Activated T-helper 1 cell treated with anti-CD3 and anti-CD28 coated beads, Interleukin-12 subunit alpha, Interleukin-12 subunit beta, Interleukin-2, Interleukin-4 antibody, amounts not matched to agents 30 ng/mL and 10 ng/mL and 1 ng/mL, durations not matched to agents 14 hours and 24 hours and 36 hours (primary cell): ENCODE data around the gene SNX22. TPM values are rescaled to one million over a fixed set of nuclear protein-coding genes. Genes with fewer than 3 reads are reported as not detected.

Experiments
- DNase-seq: peaks from one replicate; pipeline ENCODE4 v3.0.0; 2021; ENCODE audit warnings: low spot score
- H3K27ac Mint-ChIP-seq: one replicate; pipeline ENCODE4 v1.8.0; 2021; ENCODE audit warnings: mild to moderate bottlenecking, mixed read lengths
- H3K27me3 Mint-ChIP-seq: one replicate; pipeline ENCODE4 v1.8.0; 2022; ENCODE audit warnings: mild to moderate bottlenecking, moderate library complexity, mixed read lengths; ENCODE audit not compliant: insufficient read depth
- H3K36me3 Mint-ChIP-seq: one replicate; pipeline ENCODE4 v1.8.0; 2021; ENCODE audit warnings: low read depth, mixed read lengths
- H3K4me1 Mint-ChIP-seq: one replicate; pipeline ENCODE4 v1.8.0; 2021; ENCODE audit warnings: low read depth, mixed read lengths
- H3K4me3 Mint-ChIP-seq: one replicate; pipeline ENCODE4 v1.8.0; 2021; ENCODE audit warnings: mild to moderate bottlenecking, moderate library complexity, mixed read lengths
- H3K9me3 Mint-ChIP-seq: one replicate; pipeline ENCODE4 v1.8.0; 2021; ENCODE audit warnings: mixed read lengths
- intact Hi-C: fragments of 100-400 bp; cut with micrococcal nuclease; formaldehyde crosslinking; loops from one replicate; pipeline ENCODE4 v1.15.1; 2024
- total RNA-seq: library from RNA; stranded (reverse); gene quantifications from 2 replicates; pipeline ENCODE4 v1.2.3, GENCODE V29; 2022

Gene SNX22
- total RNA-seq, 1 donor from 2014 or later, result 0.99 TPM

DNA sequence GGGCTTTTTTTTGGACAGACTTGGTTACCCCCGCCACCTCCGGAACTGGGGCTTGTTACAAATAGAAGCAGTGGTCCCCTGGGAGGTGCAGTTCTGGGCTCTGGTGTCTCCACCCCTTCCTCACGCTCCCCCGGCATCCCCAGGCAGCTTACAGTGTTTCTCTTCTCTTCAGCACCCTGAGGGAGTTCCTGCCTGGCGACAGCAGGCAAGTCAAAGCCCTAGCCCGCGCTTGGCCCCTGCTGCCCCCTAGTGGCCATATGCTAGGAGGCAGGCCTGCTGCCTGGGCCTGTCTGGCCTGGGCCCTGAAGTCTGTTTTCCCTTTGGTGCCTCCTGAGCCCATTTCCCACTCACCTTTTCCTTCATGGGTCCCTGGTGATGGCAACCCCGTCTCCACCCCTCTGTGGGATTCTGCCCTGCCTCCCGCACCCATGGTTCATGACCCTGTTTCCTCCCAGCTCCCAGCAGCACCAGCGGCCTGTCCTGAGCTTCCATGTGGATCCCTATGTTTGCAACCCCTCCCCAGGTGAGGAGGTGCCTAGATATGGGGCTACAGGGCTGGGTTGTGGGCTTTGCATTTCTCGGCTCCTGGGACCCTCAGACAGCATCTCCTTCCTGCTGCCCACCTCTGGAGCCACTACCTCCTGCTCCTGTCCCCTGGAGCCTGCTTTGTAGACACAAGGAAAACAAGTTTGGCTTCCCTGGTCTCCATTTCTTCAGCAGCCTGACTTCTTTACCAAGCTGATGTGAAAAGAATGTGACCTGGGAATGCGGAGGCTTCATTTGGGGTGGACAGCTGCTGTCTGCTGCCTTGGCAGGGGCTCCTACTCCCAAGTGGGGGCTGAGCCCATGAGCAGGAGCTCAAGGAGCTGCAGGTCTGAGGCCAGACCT lies 2.2 kb downstream of the SNX22 start:
- peak; percentile 87 for DNase-seq
- H3K36me3 Mint-ChIP-seq, result peaks cover 19% of the 10 kb centered on the region
- peak overlapping the region; percentile 80 for H3K4me3 Mint-ChIP-seq
- peaks cover 5% of the 10 kb centered on the region for H3K27me3 Mint-ChIP-seq
- peak overlapping the region; percentile 75 for H3K27ac Mint-ChIP-seq
- no peaks in the 10 kb centered on the region for H3K9me3 Mint-ChIP-seq
- H3K4me1 Mint-ChIP-seq, result peaks cover 25% of the 10 kb centered on the region
- intact Hi-C loops, result loop anchor here (1.0 to 10.0 kb wide), 5 partner anchors 9 to 689 kb away; partner anchors contain the start of gene HERC1

DNA sequence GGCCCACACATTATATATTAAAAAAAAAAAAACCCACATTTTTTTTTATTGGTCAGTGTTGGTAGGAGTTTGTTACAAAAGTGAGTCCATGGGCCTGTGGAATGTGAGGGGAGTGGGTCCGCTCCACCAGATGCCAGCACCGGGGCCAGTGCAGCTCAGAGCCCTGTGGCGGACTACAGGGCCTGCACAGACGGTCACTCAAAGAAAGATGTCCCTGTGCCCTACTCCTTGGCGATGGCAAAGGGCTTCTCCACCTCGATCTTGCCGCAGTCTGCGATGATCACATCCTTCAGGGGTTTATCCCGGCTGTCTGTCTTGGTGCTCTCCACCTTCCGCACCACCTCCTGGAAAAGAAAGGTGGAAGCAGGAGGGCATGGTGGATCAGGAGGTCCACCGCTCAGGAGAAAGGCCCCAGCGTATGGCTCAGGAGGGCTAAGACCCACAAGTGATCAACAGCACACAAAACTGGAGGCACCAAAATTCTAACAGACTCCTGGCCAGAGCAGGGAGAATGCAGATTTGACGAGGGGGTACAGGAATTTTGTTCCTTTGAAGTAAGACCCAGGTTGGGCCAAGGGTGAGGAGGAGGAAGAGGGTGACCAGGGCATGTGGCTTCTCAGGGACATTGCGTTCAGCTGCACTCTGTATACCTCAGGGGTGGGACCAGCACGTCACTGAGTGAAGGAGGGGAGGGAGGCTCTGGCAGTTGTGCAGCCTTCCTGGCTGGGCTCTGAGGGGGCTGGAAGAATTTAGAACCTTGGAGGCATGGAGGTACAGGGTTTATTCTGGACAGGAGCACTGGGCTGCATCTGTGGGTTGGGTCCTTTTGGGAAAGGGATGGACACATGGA lies 4.5 kb downstream of the SNX22 start:
- H3K27ac Mint-ChIP-seq, result no peak overlapping the region
- intact Hi-C loops, result loop anchor here (10.0 kb wide), 2 partner anchors 551 to 691 kb away; no protein-coding TSS in a partner anchor
- H3K36me3 Mint-ChIP-seq, result peaks cover 33% of the 10 kb centered on the region
- H3K9me3 Mint-ChIP-seq, result no peaks in the 10 kb centered on the region
- no peak for DNase-seq
- H3K4me1 Mint-ChIP-seq, result peaks cover 31% of the 10 kb centered on the region
- H3K4me3 Mint-ChIP-seq, result no peak overlapping the region
- H3K27me3 Mint-ChIP-seq, result peaks cover 3% of the 10 kb centered on the region

DNA sequence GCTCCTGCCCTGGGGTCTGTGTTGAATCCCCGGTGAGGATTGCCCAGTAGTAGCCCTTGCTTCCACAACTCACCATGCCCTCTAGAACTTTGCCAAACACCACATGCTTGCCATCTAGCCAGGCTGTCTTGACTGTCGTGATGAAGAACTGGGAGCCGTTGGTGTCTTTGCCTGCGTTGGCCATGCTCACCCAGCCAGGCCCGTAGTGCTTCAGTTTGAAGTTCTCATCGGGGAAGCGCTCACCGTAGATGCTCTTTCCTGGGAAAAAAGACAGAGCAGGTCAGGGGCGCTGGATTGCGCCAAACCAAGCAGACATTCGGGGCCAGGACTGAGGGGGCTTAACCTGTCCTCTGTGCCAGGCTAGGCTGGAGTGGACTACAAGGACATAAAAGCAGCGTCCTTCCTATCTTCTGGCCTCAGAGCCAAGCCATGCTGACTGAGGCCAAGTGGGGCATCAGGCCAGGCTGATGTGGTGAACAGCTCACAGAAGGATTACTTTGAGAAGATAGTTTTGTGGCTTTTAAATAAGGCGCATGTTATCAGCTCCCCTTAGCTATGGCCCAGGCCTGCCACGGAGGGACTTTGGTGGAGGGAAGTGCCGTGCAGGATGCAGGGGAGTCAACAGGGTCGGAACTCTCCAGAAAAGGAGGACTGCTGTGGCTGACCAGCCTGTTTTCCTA lies 5.3 kb downstream of the SNX22 start:
- DNase-seq, result no peak
- H3K4me3 Mint-ChIP-seq, result no peak overlapping the region
- intact Hi-C loops, result loop anchor here (10.0 kb wide), 2 partner anchors 552 to 692 kb away; no protein-coding TSS in a partner anchor
- H3K36me3 Mint-ChIP-seq, result peaks cover 35% of the 10 kb centered on the region
- peaks cover 33% of the 10 kb centered on the region for H3K4me1 Mint-ChIP-seq
- no peaks in the 10 kb centered on the region for H3K9me3 Mint-ChIP-seq
- peaks cover 3% of the 10 kb centered on the region for H3K27me3 Mint-ChIP-seq
- H3K27ac Mint-ChIP-seq, result no peak overlapping the region

- H3K27ac Mint-ChIP-seq, result no peak overlapping the region
- no peaks in the 10 kb centered on the region for H3K9me3 Mint-ChIP-seq
- DNase-seq, result no peak
- H3K4me1 Mint-ChIP-seq, result peaks cover 37% of the 10 kb centered on the region
- intact Hi-C loops, result loop anchor here (10.0 kb wide), 2 partner anchors 553 to 693 kb away; no protein-coding TSS in a partner anchor
- peaks cover 41% of the 10 kb centered on the region for H3K36me3 Mint-ChIP-seq
- no peak overlapping the region for H3K4me3 Mint-ChIP-seq
- H3K27me3 Mint-ChIP-seq, result peaks cover 3% of the 10 kb centered on the region
Measured at GRCh38 chr15:64157599-64158125, 6.1 kb downstream of the SNX22 start.

DNA sequence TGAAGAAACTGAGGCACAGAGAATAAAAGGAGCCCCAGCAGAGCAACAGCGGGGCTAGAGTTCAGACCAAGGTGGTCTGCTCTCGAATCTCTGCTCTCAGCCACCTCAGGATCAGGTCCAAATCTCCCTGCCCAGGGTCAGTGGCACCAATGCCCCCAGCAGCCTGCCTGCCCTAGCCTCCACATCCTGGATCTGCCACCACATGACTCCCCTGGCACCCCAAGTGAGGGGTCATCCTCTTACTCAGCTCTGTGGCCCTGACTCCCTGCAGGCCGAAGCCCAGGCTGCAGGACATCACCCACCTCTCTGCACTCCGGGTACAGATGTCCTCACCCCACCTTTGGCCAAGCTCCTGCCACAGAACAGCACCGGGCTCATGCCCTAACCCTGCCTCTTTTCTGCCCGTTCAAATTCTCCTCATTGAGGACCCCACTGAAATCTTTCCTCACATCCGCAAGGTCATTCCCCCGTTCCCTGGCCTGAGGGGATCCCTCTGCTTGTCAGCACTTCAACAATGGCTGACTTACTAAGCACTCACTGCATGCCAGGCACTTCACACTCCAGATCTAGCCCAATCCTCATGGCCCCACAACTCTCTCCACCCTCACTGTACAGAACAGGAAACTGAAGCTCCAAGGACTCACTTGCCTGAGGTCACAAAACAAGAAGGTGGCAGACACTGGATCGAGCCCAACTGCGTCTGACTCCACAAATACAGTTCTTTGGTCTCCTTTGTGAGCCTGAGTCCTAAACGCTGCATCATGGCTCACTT lies 7.0 kb downstream of the SNX22 start:
- Mint-ChIP-seq H3K9me3 (no peaks in the 10 kb centered on the region), H3K27ac (peak overlapping the region; percentile 24), H3K36me3 (peaks cover 39% of the 10 kb centered on the region), H3K27me3 (peaks cover under 1% of the 10 kb centered on the region), H3K4me1 (peaks cover 36% of the 10 kb centered on the region), H3K4me3 (no peak overlapping the region)
- intact Hi-C loops, result loop anchor here (10.0 kb wide), 2 partner anchors 554 to 694 kb away; no protein-coding TSS in a partner anchor
- no peak for DNase-seq

GRCh38 chr15:64161688-64162477 lies 10.4 kb downstream of the SNX22 start:
- H3K27me3 Mint-ChIP-seq, result no peaks in the 10 kb centered on the region
- H3K36me3 Mint-ChIP-seq, result peaks cover 35% of the 10 kb centered on the region
- peak overlapping the region; percentile 94 for H3K4me3 Mint-ChIP-seq
- H3K4me1 Mint-ChIP-seq, result peaks cover 54% of the 10 kb centered on the region
- peak overlapping the region; percentile 88 for H3K27ac Mint-ChIP-seq
- H3K9me3 Mint-ChIP-seq, result no peaks in the 10 kb centered on the region
- no peak for DNase-seq
- intact Hi-C loops, result loop anchor here (1.0 to 5.0 kb wide), 4 partner anchors 9 to 731 kb away; no protein-coding TSS in a partner anchor

- Mint-ChIP-seq H3K4me3 (peak overlapping the region; percentile 94), H3K4me1 (peaks cover 59% of the 10 kb centered on the region)
Measured at GRCh38 chr15:64162478-64162868, 10.9 kb downstream of the SNX22 start.

DNA sequence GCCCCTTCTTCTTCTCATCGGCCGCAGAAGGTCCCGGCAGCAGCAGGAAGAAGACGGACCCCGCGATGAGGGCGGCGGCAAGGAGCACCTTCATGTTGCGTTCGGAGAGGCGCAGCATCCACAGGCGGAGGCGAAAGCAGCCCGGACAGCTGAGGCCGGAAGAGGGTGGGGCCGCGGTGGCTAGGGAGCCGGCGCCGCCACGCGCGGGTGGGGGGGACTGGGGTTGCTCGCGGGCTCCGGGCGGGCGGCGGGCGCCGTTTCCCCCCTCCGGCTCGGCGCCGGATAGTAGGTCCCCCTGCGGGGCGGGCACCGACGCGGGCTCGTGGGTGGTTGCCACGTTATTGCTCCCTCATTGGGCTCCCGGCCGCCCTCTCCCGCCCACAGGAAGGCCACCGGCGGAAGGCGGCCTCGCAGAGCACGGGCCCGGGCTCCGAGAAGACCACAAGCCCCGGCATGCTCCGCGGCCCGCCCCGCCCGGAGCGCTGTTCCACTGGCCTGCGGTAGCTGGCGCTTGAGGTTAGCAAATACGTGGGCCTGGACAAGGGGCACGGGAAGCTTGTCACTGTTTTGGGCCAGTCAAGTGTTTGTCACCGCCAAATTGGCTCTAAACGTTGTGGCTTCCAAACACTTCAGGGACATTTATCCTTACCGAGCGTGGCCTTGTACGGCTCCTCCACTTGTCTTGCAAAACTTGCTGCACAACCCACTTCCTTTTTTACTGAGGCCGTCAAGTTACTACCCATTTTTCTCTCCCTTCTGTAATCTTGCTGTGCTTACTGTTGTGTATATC lies 11.5 kb downstream of the SNX22 start, which contains the start of gene PPIB:
Gene PPIB, minus strand, starts transcription at position 154 of the 790 bp plus-strand sequence. Its CDS starts 36 bp downstream, at position 118.
- Mint-ChIP-seq H3K36me3 (peaks cover 32% of the 10 kb centered on the region), H3K4me3 (peak within 1 kb of the TSS; percentile 94), H3K4me1 (peaks cover 56% of the 10 kb centered on the region), H3K27me3 (no peaks in the 10 kb centered on the region), H3K27ac (peak within 1 kb of the TSS; percentile 93), H3K9me3 (no peaks in the 10 kb centered on the region)
- intact Hi-C loops, result loop anchor here (1.0 to 5.0 kb wide), 10 partner anchors 10 to 730 kb away; partner anchors contain the start of genes CIAO2A, CSNK1G1, PCLAF and TRIP4
- peak; percentile 97 for DNase-seq

More at GRCh38 chr15:64162478-64162868, 10.9 kb downstream of the SNX22 start:
- H3K27ac Mint-ChIP-seq, result peak overlapping the region; percentile 88
- intact Hi-C loops, result loop anchor here (1.0 to 5.0 kb wide), 4 partner anchors 9 to 730 kb away; no protein-coding TSS in a partner anchor
- peaks cover 35% of the 10 kb centered on the region for H3K36me3 Mint-ChIP-seq
- H3K9me3 Mint-ChIP-seq, result no peaks in the 10 kb centered on the region
- no peaks in the 10 kb centered on the region for H3K27me3 Mint-ChIP-seq
- no peak for DNase-seq

GRCh38 chr15:64163659-64164362 lies 12.3 kb downstream of the SNX22 start:
- H3K9me3 Mint-ChIP-seq, result no peaks in the 10 kb centered on the region
- intact Hi-C loops, result loop anchor here (1.0 to 5.0 kb wide), 9 partner anchors 24 to 729 kb away; partner anchors contain the start of genes CIAO2A, CSNK1G1, PCLAF and TRIP4
- peak overlapping the region; percentile 82 for H3K4me3 Mint-ChIP-seq
- peaks cover 26% of the 10 kb centered on the region for H3K36me3 Mint-ChIP-seq
- no peak for DNase-seq
- peaks cover 48% of the 10 kb centered on the region for H3K4me1 Mint-ChIP-seq
- H3K27me3 Mint-ChIP-seq, result no peaks in the 10 kb centered on the region
- H3K27ac Mint-ChIP-seq, result peak overlapping the region; percentile 93

GRCh38 chr15:64164436-64164835 lies 12.9 kb downstream of the SNX22 start:
- peak overlapping the region; percentile 42 for H3K27ac Mint-ChIP-seq
- peak overlapping the region; percentile 82 for H3K4me3 Mint-ChIP-seq
- H3K36me3 Mint-ChIP-seq, result peaks cover 23% of the 10 kb centered on the region
- H3K27me3 Mint-ChIP-seq, result no peaks in the 10 kb centered on the region
- DNase-seq, result no peak
- intact Hi-C loops, result loop anchor here (5.0 kb wide), 1 partner anchor 673 kb away; no protein-coding TSS in a partner anchor
- H3K4me1 Mint-ChIP-seq, result peaks cover 45% of the 10 kb centered on the region
- no peaks in the 10 kb centered on the region for H3K9me3 Mint-ChIP-seq
